Hematopoietic multipotent progenitor cell treated with erythropoietin and hydrocortisone succinate and interleukin-3 and kit ligand, for 4 days (in vitro differentiated cells): ENCODE data around the gene B4GALT1.

Experiments
- DNase-seq: peaks from one replicate; pipeline ENCODE4 v3.0.0-alpha.2; 2015

Gene B4GALT1

DNA sequence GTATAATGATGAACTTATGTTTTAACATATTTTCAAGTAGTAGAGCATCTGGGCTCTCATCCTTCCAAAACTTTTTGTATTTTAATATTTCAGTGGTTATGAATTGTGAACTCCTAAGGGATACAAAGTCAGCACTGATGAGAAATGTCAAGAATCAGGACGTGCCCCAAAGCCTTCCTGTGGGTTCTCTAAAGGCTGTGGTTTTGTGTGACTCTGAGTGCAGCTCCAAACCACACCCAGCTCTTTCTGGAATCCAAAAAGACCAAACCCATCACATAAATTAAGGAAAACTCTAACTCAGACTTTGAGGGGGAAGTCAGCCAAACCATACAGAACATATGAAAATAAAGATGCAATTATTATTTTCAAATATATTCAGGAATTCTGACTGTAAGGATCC is 49.8 kb downstream of the B4GALT1 start:
- peak; percentile 22 for DNase-seq

DNA sequence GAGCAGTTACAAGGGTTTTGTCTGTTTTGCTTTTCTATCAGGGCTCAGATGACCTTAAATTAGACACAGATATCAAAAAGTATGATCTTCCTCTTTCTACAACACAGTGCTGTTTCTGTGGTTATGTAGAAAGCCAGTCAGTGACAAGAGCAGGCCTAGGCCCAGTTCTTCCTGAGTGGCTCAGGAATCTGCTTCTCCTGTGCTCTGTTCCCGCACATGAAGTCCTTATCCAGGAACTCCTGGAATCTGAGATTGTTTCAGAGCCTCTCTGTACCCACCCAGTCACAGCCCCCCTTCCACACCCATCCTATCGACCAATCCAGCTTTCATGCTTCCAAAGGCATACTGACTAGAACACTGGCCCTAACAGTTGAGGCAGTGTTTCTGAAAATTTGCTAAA is 50.3 kb downstream of the B4GALT1 start:
- peak; percentile 50 for DNase-seq

DNA sequence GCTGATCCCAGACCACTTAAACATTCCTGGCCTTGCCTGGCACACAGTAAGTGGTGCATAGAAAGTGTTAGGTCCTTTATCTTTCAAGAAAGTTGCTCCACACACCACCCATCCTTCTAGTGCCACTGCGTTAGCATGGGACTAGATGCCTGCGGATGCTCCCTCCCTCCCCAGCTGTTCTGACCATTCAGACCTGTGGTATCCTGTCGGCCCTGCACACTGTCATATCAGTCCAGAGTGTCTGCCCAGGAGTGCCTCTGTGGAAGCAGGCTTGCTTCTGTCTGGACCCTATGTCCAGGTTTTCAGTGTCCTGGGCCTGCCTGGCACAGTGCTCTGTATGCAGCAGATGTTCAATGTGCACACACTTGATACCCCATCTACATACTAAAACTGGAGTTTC is 52.4 kb downstream of the B4GALT1 start:
- DNase-seq = no peak

DNA sequence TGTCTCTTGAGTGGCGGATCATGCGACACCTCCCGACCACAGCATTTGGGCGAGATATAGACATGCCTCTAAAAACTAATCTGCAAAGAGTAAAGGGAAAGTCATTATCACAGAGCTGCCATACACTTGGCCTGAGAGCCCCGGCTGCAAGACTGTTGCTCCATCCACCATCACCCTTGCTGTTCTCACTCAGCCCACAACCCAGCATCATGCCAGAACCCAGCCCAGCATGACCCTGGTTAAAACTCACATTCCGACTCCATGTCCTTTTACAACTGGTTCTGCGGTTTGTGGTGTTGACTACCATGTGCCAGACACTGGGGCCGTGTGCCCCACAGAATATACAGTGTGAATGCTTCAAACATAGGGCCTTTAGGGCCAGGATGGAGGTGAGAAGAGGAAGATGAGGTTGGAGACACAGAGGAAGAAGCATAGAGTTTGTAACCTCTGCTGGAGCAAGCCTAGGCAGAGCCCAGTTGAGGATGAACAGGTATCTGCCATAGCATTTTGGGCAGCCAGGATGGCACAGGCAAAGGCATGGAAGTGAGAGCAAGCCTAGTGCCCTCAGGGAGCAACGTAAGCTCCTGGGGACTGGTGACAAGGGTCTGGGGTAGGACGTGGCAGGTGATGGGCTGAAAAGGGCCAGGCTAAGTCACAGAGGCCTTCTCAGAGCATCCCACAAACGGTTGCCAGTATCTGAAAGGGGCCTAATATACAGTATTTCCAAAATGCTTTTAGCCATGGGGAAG is 53.2 kb downstream of the B4GALT1 start:
- no peak for DNase-seq

DNA sequence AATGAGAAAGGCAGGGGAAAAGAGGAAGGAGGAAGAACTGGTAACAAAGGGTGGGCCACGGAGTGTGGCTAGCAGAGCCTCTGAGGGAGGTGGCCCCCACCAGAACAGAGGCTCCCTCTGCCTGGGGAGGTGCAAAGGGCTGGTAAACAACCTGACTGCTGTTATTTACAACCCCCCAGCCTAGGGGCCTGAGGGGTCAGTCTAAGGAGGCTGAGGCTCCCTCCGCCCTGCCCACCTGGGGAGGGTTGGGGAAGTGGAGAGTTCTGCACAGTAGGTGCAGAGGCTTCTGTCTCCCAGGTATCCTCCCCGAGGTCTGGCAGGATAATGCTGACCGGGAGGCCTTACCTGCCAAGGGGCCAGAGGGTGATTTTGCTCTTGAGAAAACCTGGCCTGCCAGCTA is 55.0 kb downstream of the B4GALT1 start:
- no peak for DNase-seq

DNA sequence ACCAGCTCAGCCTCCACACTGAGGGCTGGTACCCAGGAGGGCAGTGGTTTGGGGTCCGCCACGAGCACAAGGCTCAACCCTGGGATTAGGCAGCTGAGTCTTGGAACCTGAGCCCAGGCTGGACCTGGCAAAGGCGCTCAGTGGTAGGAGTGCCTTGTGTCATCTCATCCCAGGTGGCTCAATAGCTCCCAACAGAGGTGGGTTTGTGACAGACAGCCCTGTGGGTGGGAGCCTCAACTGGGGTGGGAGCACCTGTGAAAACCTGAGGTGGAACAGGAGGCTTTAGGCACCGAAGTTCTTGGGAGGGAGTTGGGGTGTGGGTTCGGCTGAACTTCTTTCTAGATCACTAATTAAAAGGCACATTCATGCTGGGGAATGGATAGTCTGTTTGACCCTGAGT is 55.5 kb downstream of the B4GALT1 start:
- DNase-seq = no peak

DNA sequence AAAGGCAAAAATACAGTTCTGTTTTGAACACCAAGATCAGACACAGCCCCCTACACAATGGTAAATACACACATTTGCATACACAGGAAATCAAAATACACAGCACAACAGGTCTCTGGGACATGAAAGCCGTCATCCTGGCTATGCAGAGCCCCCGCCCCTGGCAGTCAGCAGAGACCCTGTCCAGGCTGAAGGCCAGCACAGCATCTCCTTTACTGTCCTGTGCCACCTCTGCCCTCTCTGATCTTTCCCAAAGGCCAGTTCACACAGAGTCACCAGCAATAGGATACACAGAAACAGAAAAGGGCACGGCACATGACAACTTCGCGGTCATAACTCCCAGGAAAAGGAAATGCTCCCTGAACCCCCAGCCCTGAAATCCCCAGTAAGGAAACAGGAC is 56.5 kb downstream of the B4GALT1 start:
- no peak for DNase-seq

DNA sequence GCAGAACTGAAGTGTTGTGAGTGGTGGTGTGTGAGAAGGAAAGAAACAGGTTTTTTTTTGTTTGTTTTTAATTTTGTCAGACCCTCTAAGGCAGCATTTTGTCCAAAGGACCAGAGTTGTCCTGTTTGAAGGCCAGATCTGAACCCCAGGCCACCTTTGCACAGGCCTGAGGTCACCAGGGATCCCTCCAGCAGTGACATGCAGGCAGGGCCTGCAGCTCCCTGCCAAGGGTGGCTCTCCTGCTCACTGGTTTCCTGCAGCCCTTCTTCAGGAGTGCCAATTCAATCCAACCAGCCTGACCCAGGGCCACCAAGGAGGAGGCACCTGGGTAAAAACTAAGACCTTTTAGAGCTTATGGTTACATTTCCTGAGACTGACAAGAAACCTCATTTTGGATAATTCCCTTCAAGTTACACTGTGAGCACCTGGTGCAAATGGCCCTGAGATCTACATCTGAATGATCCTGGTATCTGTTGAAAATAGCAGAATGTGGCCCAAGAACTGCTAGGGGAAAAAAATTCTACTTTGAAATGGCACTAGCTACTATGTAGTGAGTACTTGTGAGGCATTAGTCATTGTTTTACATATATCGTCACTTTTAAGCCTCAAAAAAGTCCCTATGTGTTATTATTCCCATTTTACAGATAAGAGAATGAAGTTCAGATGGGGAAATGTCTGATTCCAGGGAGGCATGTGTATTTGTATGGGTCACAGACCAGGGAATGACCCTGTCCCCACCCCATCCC is 57.1 kb downstream of the B4GALT1 start:
- DNase-seq = no peak

DNA sequence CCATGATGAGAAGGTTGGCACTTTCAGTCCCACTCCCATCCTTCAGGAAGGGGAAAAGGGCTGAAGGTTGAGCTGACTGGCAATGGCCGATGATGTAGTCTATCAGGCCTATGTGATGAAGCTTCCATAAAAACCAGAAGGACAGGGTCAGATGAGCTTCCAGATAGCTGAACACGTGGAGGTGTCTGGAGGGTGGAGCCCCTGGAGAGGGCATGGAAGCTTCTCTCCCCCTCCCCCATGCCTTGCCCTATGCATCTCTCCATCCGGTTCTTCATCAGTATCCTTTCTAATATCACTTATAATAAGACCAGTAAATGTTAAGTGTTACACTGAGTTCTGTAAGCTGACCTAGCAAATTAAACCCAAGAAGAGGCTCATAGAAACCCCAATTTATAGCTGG is 58.0 kb downstream of the B4GALT1 start:
- DNase-seq = no peak

DNA sequence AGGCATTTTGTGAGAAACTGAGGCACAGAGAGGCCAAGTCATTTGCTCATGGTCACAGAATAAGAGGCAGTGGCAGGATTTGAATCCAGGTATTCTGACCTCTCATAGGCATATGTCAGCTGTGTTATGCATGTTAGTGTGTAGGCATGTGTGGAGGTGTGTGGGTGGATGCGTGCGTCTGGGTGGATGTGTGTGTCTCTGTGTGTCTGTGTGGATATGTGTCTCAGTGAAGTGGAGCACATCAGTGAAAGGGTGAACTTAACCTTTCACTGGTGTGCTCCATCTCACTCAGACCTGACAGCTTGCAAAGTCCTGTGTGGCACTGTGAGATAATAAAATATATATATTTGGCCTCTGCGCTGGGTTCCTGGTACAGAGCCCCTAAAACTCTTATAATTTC is 58.7 kb downstream of the B4GALT1 start:
- no peak for DNase-seq

DNA sequence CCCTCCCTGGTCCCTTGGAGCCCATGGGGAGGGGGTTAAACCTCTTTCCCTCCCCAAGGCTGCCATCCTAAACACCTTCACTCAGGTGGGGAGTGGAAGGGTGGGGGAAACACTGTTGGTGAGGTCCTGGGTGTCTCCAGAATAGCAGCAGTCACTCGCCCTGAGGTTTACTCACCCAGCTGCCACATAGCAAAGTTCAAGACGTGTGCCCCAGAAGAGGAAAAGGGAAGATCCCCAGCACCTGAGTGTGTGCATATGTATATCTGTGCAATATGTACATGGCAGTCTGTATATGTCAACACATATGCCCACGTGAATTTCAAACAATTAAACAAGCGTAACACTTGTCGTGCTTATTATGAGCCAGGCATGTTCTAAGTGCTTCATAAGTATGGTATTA is 59.4 kb downstream of the B4GALT1 start:
- no peak for DNase-seq

DNA sequence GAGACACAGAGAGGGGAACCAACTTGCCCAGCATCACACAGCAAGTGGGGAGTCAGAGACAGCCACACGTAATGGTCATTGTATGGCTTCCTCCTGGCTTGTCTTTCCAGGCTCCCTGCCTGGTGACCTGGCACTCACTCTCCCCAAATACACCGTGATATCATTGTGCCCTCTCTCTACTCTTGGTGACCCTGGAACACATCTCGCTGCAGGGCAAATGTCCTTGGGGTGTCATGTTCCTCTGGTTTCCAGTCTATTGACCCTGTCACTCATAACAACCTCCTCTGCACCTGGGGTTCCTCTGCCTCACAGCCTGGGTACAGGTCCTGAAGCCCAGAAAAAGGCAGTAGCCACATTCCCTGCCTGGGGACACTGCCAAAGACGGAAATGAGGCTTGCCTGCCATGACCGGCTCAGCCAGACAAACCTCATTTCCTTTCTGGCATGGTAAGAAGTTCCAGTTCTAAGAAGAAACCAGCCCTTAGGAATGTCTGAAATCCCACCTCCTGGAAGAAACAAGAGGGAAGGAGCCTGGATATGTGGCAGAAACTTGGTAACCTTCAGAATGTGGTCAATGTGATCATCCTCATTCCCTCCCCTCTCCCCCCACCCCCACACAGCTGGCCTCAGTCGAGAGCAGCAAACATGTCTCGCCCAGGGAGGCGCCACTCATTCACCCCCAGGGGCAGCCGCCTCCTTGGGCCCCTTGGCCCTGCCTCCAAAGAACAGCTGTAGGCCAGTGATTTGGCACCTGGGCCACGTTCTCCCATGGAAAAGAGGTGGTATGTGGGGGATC is 60.1 kb downstream of the B4GALT1 start:
- DNase-seq = peak; percentile 30

DNA sequence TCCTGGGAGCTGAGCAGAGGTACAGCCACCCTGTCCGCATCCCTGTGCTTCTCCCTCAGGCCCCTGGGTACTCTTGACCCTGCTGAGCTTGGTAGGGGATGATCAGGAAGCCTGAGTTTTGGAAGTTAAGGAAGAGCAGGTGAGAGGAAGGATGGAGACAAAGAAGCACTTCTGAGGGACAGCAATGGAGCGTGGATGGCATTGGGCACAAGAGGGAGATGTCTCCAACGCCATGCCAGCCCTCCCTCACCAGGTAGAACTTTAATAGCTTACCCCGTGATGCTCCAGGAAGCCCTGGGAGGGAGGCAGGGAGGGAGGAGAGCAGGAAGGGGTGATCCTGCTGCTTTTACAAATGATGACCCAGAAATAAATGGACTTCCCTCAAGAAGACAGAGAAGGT is 60.8 kb downstream of the B4GALT1 start:
- DNase-seq = no peak

DNA sequence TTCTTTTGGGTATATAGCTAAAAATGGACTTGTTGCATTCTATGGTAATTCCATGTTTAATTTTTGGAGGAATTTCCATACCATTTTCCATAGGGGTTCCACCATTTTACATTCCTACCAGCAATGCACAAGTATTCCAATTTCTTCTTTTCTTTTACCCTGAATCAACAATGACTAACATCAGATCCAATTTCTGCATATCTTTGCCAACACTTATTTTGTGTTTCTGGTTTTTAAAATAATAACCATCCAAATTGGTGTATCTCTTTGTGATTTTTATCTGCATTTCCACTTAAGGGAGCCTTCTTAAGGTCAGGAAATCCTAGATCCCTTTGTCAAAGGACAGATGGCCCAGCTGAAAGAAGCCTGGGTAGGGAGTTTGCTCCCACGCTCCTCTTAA is 61.2 kb downstream of the B4GALT1 start:
- no peak for DNase-seq

DNA sequence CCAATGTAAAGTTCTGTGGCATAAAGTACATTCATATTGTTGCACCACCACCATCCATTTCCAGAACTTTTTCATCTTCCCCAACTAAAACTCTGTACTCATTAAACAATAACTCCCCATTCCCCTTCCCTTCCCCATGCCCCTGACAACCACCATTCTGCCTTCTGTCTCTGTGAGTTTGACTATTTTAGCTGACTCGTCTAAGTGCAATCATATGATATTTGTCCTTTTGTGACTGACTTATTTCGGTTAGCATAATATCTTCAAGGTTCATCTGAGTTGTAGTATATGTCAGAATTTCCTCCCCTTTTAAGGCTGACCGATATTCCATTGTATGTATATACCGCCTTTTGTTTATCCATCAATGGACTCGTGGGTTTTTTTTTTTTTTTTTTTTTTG is 61.6 kb downstream of the B4GALT1 start:
- DNase-seq = no peak

DNA sequence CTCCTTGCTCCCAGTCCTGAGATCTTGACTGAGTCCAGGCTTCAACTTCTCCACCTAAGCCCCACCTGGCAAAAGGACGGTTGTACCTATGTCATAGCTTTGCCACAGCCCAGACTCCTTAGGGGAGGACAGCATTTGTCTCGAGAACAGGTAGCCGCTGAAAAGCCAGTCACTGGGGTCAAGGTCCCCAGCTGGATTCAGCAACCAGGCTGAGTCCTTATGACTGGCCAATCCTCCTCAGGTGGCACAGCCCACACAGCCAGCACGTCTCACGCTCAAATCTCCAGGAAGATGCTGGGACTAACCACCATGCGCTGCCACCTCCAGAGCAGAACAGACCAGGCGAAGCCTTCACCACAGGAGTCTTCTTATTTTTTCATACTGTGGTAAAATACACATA is 62.7 kb downstream of the B4GALT1 start:
- DNase-seq = no peak

DNA sequence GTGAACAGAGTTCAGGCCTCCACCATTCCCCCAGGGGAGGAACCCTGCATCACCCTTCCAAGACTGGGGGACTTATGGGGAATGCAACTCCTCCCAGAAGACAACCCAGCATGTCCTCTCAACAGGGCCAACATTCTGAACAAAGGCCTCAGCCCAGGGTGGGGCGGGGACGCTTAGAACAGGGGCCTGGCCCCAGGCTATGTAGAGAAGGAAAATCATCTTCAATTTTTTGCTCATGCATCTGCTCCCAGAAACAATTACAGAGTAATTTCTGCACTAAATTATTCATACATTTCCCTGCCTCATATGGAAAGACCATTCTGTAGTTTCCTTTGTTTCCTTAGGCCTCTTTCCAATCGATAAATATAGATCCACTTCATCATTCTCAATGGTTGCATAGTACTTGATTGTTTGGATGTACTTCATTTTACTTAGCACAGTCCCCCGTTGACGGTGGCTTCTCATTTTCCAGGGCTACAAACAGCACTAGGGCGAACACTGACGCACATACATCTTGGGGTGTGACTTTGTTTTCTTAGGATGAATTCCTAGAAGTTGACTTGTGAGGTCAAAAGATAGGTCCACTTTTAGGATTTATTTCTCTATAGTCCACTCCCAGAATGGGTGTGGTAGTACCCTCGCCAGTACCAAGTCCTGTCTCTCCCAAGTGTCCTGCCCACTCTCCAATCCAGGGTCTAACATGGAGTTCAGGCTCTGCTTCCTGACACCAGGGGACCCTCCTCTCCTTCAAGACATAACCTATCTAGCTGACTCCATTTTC is 63.4 kb downstream of the B4GALT1 start:
- DNase-seq = no peak

DNA sequence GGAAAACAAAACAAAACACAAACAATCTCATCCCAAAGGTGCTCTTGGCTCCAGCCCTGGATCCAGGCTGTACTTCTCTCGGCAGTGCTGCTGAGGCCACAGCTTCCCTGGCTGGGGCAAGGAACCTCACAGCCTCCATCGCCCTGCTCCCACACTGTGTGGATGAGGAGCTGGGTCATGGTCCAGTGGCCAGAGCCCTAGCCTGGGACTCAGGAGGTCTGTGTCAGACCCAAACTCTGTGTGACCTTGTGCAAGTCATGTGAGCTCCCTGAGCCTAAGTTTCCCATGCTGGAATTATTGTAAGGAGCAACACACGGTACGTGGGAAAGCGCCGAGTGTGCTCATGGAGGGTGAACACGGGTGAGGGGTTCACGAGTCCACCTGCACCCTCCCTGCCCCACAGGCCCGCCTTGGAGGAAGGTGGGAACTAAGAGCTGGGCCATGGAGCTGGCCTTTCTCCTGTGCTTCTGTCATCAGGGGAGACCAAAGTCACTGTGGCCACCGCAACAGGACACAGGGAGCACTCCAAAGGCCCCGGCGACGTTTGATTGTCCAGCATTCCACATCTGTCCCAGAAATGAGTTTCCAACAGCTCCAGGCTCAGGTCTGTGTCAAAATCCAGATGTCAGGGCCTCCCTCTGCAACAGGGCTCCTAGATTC is 64.5 kb downstream of the B4GALT1 start:
- DNase-seq = no peak

DNA sequence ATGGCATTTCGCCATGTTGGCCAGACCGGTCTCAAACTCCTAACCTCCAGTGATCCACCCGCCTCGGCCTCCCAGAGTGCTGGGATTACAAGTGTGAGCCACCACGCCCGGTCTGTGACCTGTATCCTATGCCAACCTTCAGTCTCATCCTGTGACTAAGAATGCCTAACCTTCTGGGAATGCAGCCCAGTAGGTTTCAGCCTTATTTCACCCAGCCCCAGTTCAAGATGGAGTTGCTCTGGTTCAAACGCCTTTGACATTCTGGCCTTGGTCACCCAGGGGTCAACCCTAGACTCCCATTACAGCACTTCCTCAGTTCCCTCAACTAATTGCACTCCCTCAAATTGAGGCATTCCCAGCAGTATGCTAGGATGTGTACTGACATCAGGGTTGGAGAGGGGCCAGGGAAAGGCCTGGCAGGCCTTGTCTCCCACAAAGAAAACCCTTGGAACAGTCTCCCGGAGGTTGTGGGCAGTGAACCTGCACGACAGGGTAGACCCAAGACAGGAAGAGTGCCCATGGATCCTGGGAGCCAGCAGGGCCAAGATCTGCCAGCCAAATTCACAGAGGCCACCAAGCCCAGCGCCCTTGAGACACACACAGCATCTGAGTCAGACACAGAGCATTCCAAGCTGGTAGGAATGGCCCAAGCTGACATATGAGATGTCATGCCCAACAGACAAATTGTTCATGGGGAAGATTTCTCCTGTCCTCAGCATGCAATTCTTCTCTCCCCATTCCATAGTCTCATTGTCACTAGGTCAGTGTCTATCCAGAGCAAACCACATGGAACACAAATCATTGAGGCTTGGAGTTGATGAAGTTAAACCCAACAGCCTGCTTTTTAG is 65.8 kb downstream of the B4GALT1 start:
- no peak for DNase-seq

DNA sequence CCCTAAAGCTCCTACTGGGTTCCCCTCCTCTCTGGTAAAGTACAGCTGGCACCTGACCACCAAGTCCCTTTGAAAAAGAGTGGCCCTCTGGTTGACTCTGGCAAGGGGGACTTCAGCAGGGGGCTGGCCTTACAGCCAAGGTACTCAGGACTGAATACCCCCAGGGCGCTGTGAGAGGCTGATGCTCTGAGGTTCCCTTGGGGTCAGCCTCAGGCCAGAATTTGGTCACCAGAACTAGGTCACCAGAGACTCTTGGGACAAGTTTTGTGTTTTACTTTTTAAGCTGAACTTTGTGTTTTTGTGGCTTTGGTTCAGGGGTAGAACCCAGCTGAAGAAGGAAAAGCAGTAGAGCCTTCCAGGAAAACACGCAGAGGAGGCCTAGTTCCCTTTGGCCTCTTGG is 67.4 kb downstream of the B4GALT1 start:
- no peak for DNase-seq

DNA sequence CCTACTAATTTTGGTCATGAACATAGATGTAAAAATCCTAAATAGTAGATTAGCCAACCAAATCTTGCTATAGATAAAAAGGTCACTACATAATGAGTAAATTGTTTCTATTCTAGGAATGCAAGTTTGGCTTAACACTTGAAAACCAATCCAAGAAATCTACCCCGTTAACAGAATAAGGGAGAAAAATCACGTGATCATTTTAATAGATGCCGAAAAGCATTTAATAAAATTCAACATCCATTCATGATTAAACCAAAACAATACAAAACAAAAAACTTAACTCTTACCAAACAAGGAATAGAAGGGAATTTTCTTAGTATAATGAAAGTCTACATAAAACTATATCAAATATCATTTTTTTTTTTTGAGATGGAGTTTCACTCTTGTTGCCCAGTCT is 69.9 kb downstream of the B4GALT1 start:
- no peak for DNase-seq

DNA sequence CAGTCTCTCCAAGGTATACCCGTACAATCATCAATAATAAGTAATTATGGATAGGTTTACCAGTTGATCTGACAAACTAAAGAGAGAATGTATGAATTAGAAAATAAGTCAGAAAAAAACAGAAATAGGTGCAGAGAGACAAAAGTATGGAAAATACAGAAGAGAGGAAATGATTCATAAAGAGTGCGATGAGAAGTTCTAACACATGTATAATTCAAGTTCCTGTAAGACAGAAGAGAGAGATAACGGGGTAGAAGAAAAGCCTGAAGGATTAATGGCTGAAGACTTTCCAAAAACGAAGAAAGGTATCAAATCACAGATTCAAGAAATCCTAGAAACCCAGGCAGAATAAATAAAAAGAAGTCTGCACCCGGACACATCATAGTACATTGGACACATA is 74.5 kb downstream of the B4GALT1 start:
- no peak for DNase-seq
